NCI-H1930 (cell line): ENCODE measurements around the gene RFPL3.
"Not testable (repeated sequence)": the region's sequence is repeated elsewhere in the genome, so short reads cannot be mapped to it uniquely, and the experiment has no call there.

Experiments used
- DNase-seq, 2 experiments: peaks; one replicate each; lab custom pipeline; 2025; lab: John Stamatoyannopoulos, UW

RFPL3 gene

GRCh38 chr22:32357567-32357966 is at the start of gene RFPL3:
RFPL3 (plus strand) TSS chr22:32357867; CDS start chr22:32358072, 205 bp downstream.
- DNase-seq, result not testable (repeated sequence)

- no peak for DNase-seq
Observed at GRCh38 chr22:32308191-32308590, 49.5 kb upstream of the RFPL3 start.

GRCh38 chr22:32308934-32309333 is 48.7 kb upstream of the RFPL3 start:
- DNase-seq, result no peak

- no peak for DNase-seq
Observed at GRCh38 chr22:32309585-32310251, 47.9 kb upstream of the RFPL3 start.

DNA sequence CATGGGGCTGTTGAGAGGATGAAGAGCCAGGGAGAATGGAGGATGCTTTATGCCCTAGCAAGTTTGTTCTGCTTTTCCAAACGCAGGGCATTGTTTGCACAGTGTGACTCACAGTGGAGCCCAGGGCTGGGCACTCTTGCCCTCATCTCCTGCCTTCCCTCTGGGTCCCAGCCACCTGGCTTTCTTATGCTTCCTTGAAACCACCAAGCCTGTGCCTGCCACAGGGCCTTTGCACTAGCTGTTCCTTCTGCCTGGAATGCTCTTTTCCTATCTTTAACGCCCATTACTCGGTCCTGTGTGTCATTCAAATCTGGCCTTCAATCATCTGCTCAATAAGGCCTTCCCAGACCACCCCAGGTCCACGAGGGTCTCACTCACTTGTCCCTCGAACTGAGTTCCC is 46.9 kb upstream of the RFPL3 start:
- DNase-seq, result no peak

- DNase-seq, result no peak
Observed at GRCh38 chr22:32311551-32312071, 46.1 kb upstream of the RFPL3 start.

GRCh38 chr22:32312748-32313147 is 44.9 kb upstream of the RFPL3 start:
- DNase-seq, result no peak

DNA sequence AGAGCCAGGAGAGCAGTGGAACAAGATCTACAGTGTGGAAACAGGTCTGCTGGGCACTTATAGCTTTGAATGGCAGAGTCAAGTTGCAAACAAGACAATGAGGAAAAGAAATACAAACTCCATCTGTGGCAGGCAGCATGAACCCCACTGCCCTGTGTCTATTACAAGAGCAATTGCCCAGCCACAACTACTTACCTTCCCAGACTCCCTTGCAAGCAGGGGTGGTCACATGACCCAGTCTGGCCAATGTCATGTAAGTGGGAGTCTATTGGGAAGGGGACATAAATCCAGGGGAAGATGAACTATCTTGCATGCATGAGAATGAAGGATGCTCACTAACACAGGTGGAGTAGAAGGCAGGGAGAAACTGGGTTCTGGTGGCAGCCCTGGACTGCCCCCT is 44.1 kb upstream of the RFPL3 start:
- no peak for DNase-seq

- DNase-seq, result no peak
Observed at GRCh38 chr22:32317524-32317923, 40.1 kb upstream of the RFPL3 start.

DNA sequence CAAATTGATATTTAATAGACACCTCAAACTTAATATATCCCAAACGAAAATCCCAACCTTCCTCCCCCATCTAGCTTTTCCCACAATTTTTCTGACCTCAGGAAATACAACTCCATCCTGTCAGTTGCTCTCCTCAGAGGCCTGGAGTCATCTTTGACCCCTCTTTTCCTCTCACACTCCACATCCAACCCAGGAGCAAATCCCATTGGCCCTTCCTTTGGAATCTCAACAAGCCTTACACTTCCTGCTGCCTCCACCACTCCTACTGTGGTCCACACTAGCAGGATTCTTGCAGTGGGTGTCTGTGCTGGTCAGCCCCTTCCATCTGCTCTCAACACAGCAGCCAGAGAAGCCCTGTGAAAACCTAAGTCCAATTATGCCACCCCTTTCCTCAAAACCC is 39.3 kb upstream of the RFPL3 start:
- no peak for DNase-seq

DNA sequence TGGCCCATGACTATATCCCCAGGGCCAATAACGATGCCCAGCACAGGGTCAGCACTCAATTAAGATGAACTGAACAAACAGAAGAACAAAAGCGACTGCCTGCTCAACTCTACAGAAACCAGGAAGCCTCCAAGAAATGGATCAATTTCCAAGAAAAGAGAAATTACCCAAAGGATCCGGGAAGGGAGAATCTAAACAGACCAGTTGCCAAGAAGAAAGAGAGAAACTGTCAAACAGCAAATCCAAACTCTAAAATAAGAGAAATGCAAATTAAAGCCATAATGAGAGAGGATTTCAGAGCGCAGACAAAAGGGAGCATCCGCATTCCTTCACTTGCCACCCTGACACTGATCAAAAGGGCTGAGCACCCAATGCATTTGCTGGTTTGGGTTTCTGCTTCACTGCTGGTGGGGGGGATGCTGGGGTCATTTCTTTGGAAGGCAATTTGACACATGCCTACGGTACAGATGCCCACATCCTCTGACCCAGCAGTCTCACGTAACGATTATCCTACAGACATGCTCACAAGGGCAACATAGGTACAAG is 37.7 kb upstream of the RFPL3 start:
- no peak for DNase-seq

GRCh38 chr22:32322986-32323385 is 34.7 kb upstream of the RFPL3 start:
- no peak for DNase-seq

DNA sequence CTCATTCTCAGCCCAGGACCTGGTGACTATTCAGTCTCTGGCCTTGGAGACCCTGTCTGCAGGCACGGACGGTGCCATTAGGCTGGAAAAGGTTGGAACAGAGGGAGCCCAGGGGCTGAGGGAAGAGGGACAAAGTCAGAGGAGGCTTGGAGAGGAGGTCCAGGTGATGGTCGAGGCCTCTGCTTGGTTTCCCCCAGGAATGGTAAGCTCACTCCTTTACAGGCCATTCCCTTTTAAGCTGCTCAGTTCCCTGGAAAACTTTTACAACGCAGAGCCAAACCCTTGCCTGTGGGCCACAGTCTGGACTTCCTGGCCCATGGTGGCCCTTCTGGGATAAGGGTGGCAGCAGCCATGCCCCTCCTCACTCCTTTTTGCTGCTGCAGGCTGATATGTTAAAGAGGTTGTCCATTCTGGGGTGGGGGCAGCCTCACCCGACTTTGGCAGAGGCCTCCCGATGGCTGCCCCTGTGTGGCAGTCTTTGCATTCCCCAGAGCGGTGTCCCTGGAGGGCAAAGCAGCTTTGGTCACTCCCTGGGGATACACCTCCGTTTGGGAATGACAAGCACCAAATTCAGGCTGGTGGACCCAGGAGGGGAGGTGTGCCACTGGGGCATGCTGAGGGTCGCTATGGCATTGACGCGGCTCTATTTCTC is 34.0 kb upstream of the RFPL3 start:
- no peak for DNase-seq

DNA sequence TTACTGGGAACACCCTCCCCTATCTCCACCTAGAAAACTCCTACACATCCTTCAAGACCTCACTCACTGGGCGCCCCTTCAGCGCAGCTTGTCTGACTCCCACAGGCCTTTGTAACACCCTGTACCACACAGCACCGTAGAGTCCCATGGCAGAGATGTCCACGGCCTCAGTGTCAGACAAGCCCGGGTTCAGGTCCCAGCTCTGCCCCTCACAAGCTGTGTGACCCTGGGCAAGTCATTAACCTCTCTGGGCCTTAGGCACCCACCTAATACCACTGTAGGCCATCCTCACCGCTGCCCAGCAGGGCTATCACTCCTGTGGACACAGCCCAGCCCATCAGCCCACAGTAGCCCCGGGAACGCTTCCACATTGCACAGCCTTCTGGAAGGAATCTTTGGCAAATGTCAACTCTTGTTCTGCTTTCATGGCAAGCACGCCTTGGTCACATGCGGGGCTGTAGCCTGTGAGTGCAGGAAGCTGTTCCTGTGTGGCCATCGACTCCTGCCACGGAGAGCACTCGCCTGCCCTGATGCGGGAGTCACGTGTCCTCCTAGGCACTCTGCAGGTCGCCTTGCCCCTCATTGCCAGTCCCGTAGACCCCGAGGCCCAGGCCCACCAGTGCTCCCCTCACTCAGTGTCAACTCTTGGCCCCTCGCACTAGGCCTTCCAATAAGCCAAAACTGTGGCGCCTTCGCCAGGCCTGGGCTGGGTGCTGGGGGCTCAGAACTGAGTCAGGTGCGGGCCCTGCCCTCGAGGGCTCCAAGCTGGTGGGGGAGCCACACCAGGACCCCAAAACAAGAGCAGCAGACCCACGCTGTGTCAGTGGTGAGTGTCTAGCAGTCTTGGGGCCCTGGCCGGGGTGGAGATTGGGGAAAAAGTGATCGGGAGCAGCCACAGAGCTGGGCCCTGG is 32.9 kb upstream of the RFPL3 start:
- DNase-seq, result no peak

- DNase-seq, result no peak
Observed at GRCh38 chr22:32325416-32325801, 32.3 kb upstream of the RFPL3 start.

GRCh38 chr22:32325811-32326237 is 31.8 kb upstream of the RFPL3 start:
- no peak for DNase-seq

DNA sequence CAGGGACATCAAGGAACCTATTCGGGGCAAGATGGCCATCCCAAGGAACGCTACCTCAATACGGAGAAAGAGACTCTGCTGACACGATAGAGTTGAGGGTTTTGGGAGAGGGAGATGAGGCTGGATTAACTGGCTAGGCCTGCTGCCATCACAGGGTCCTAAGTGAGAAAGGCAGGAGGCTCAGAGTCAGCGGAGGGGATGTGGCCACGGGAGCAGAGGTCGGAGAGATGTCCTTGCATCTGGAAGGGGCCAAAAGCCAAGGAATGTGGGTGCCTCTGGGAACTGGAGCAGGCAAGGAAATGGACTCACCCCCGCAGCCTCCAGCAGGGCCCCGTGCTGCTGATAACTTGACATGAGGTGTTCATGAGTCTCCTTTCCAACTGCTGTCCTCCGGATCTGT is 31.0 kb upstream of the RFPL3 start:
- DNase-seq, result no peak

- DNase-seq, result no peak
Observed at GRCh38 chr22:32327066-32327465, 30.6 kb upstream of the RFPL3 start.

DNA sequence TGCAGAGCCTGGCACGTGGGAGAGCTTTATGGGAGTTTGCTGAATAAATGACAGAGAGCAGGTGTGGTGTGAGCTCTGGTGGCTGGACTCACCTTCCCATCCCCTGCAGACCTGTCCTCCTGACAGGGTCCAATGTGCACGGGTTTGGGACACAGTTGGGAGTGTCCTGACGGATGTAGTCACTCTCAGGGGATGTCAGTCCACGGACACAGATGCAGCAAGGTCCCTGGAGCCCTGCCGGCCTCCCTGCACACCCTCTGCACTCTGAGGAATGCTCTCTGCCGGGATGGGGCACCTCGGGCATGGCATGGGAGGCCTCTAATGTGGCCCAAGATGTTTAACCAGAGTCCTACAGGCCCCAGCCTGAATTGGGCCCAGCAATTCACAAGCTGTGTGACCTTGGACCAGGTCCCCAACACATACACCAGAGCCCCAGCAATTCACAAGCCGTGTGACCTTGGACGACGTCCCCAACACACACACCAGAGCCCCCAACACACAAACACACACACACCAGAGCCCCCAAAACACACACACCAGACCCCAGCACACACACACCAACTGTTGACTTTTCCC is 30.0 kb upstream of the RFPL3 start:
- DNase-seq, result no peak

DNA sequence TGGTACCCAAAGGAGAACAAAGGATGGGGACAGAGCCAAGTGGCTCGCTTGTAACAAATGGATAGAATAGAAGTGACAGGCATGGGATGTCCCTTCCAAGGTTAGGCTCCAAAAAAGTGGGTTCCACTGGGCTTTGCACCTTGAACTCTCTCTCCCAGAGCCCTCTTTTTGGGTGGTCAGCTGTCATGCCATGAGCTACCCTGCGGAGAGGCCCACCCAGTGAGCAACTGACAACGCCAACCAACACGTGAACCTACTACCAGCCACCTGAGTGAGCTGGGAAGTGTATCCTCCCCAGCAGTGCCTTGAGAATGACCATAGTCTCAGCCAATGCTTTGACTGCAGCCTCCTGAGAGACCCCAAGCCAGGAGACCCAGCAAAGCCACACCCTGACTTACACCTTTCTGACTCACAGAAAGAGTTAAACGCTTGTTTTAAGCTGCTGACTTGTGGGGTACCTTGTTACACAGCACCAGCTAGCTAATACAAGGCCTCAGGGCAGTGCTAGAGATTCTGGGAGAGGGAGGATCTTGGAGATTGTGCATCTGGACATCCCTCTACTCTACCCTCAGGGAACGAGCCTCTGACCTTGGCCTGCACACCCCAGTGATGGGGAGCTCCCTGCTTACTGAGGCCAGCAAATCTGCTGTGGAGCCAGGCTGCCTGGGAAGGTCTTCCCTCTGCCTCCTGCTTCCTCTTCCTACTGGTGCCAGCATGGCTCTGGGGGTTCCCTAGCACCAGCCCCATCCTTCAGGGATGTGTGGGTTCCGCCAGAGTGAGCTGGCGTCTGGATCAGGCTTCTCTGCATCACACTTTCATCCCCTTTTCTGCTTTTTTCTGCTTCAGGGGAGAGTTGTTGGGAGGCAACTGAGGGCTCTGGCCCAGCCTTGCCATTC is 29.1 kb upstream of the RFPL3 start:
- DNase-seq, result no peak

DNA sequence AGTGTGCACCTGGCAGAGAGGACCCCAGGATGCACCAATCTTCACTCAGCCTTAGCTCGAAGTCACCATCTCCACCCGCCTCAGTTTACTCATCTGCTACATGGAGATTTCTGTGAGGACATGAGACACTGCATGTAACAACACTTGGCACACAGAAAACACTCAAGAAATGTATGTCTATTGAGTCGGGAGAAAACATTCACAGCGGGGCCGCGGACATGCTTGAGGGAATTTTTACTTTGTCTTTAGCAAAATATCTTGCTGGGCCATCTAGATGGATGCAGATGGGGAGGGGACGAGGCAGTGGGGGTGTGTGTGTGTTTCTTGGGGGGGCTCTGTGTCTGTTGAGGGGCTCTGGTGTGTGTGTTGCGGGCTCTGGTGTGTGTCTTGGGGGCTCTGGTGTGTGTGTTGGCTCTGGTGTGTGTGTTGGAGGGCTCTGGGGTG is 28.4 kb upstream of the RFPL3 start:
- no peak for DNase-seq
